T-helper 1 cell treated with Interleukin-12 subunit alpha and Interleukin-12 subunit beta and Interleukin-4 antibody, amounts not matched to agents 30 ng/mL and 1 ng/mL, for 36 hours (primary cell): ENCODE data around the gene CASKIN1. TPM values are rescaled to one million over a fixed set of nuclear protein-coding genes. Genes with fewer than 3 reads are reported as not detected.

Source experiments
- intact Hi-C: fragments of 100-400 bp; cut with micrococcal nuclease; formaldehyde crosslinking; loops from one replicate; pipeline ENCODE4 v1.15.1; 2024
- total RNA-seq: library from RNA; stranded (reverse); gene quantifications from 2 replicates; pipeline ENCODE4 v1.2.3, GENCODE V29; 2022

The CASKIN1 gene
- total RNA-seq, 1 donor from 2014 or later = 0.05 TPM

DNA sequence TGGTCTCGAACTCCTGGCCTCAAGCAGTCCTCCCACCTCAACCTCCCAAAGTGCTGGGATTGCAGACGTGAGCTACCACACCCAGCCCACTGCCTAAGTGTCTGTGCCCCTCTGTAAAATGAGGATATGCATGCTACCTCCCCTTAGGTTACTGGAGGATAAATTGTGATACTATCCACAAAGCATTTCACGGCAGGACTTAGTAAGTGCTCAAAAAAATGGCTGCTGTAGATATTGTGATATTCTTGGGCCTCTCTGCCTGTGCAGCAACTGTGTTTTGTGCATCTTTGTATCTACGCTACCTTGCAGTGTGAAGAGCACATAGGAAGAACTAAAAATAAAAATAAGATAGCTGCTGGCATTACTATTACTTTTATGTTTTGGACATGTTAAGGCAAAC, 1.9 kb upstream of the CASKIN1 start:
- intact Hi-C loops = no loop called here

DNA sequence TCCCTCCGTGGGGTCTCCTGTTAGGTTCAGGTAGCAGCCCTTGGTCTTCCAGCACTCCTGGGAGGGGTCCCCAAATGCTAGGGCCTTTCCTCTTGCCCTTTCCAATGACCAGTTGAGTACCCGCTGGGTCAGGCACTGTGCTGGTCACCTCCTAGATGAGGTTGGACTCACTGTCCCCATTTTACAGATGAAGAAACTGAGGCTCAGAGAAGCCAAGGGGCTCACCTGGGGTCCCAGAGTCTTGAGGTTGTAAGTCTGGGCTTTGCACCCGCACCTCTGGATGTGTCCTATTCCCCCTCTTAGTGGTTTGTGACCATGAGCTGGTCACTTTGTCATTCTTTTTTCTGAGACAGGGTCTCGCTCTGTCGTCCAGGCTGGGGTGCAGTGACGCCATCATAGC, 1.4 kb upstream of the CASKIN1 start:
- intact Hi-C loops = no loop called here

DNA sequence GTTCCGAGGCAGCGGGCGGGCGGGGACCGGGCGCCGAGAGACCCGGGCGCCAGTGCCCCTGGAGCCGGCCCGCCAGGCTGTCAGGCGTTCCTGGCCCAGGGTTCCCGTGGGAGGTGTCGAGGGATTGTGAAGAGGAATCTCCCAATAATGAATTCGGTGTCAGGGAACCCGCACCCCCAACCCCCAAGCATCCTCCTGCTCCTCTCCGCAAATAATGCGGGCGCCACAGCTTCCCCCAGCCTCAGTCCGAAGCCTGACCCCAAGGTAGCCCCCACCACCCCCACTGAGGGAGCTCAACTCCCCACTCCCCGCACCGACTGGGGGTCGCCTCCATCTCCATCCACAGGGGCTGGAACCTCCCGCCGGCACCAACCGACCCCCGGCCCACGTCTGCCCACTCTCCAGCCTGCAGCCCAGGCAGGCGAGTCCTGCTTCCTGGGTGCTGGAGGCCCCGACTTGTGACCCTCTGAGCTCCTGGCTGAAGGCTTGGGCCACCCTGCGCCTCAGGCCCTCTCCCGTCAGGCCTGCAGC, 641 bp upstream of the CASKIN1 start:
- intact Hi-C loops = no loop called here

DNA sequence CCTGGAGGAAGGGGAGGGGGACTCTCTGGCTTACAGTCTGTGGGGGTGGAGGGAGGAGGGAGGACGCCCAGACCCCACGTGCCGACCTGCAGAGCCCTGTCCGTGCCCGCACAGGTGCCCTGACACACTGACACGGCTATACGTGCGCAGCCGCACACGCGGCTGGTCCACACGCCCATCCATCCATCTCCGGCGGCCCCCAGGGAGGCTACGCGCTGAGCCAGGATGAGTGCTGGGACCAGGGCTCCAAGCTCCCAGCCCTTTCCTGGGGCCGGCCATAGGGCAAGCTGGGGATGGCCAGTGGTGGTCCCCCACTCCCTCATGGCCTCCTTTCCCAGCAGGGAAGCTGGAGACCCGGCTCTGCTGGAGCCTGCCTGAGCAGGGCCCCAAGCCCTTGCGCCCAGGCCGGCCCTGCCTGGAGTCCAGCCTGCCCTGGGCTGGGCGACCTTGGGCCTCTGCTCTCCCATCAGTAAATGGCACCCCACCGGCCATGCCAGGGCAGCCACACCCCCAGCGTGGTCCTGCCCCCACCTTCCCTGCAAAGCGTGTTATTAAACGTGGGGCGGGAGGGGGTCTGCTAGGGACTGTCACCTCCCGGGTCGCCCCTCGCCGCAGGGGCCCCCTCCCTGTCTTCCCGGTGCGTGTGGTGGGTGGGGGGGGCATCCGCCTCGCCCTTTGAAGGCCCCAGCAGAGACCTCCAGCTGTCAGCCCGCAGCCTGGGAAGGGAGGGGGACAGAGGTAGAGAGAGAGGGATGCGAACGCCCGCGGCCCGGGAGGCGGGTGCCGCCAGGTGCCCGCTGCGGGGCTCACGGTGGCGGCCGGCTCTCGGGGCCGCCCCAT, 863 bp downstream of the CASKIN1 start:
- intact Hi-C loops = loop anchor here (1.0 kb wide), 2 partner anchors 56 to 306 kb away; partner anchors contain the start of gene ECI1

DNA sequence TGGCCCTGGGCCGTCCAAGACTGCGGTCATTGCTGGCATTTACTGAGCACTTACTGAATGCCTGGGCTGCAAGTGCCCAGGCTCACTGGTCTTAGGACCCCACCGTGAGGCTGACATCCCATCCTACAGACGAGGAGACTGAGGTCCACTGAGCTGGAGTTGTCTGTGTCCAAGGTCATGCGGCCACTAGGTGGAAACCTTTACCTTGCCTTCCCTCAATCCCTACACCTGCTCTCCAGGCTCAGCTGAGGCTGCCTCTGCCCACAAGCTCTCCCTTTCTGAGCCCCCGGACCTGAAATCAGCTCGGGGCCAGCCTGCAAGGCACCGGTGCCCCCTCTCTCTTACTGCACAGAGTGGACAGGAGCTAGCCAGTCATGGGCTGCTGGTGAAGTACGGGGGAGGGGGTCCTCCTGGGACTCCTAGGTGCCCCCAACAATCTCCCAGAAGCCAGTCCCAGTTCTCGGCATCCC, 1.5 kb downstream of the CASKIN1 start:
- intact Hi-C loops = loop anchor here (1.0 to 5.0 kb wide), 3 partner anchors 56 to 306 kb away; partner anchors contain the start of genes CCNF and ECI1

DNA sequence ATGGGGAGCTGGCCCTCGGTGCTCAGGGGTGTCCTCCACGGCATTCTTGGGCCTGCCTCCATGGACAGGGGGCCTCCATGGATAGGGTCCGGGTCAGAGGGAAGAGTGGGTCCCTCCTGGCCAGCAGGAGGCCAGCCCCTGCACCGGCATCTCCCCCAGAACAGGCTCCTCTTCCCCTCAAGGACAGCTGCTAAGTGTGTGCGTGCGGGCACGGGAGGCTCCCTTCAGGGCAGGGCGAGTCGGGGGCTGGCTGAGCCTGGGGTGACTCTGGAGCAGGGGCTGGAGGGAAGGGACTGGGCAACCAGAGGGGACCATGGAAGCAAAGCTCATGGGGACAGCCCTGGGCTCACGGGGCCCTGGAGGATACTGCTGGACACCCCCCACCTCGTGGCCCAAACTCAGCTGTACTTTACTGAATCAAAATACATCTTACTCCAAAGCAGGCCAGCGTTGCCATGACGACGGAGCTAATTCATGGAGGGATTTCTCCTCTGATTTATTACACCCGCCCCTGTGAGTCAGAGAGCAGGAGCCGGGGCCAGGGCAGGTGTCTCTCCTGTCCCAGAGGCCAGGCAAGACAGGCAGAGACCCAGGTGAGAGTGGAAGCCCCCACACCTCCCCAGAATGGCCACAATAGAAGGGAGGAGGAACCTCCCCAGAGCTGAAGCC, 2.1 kb downstream of the CASKIN1 start:
- intact Hi-C loops = loop anchor here (5.0 kb wide), 1 partner anchor 233 kb away; the partner anchor contains the start of gene CCNF

DNA sequence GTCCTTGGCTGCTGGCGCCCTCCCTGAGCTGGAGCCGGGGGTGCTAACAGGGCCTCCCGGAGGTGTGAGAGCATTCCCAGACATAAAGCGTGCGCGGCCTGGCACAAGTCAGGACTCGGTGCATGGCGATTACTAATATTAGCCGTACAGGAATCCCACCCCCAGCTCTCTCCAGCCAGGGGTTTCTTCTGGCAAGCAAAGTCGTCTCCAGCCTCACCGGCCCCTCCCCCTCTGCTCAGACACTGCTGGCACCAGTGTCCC, 5.0 kb downstream of the CASKIN1 start:
- intact Hi-C loops = loop anchor here (5.0 kb wide), 1 partner anchor 236 kb away; the partner anchor contains the start of gene CCNF

DNA sequence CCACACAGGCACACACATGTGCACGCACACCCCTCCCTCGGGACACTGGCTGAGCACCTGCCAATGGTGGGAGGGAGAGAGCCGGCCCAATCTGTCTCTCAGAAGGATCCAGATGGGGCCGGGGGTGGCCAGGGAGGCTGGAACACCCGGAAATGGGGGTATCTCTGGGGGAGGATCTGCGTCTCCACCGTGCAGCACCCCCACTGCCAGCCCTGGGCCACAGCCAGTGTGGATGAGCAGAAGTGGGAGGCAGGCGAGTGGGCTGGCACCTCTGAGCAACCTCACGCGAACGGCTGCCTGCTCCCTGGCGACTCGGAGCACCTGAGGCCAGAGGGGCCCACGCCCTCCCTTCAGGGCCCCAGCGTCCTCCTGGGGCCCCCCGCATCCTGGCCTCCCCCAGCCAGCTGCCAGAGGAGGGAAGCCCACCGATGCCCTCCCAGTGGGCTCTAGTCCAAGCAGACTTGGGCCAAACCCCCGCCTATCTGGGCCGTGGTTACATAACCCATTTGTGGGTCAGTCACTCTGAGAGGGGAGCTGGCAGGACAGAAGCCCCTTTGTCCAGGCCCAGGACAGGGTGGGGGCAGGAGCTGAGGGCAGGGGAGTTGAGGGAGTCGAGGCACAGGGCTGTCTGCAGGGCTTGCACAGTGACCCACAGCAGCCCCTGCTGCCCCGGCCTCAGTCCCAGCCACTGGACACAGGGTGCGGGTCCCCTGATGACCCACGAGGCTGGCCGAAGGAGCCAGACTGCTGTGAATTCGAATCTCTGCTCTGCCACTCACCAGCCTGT, 5.6 kb downstream of the CASKIN1 start:
- intact Hi-C loops = loop anchor here (5.0 kb wide), 1 partner anchor 236 kb away; the partner anchor contains the start of gene CCNF

DNA sequence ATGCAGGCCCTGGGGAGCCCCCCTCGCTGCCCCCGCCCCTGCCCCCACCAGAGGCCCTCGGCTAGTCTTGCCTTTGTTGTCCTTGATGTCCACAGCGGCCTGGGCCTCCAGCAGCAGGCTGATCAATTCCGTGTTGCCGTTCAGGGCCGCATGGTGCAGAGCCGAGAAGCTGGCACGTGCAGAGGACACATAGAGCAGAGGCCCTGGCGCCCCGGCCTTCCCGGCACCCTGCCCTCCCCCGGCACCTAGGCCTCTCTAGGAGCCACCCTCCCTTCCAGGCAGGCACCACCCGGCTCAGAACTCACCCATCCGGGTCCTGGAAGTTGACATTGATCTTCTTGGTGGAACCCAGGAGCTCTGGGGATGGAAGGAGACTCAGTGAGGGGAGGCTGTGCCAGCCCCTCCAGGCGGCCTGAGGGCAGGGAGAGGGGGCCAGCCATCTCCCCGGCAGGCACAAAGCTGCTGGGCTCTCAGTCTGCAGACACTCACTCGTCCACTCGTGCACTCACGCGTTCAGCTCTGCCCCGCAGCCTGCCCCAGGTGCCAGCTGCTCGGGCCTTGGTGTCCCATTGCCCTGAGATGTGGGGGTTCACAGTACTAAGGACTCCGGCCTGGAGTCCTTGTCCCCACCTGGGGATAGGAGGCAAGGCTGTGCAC, 6.3 kb downstream of the CASKIN1 start:
- intact Hi-C loops = loop anchor here (5.0 kb wide), 1 partner anchor 237 kb away; the partner anchor contains the start of gene CCNF

DNA sequence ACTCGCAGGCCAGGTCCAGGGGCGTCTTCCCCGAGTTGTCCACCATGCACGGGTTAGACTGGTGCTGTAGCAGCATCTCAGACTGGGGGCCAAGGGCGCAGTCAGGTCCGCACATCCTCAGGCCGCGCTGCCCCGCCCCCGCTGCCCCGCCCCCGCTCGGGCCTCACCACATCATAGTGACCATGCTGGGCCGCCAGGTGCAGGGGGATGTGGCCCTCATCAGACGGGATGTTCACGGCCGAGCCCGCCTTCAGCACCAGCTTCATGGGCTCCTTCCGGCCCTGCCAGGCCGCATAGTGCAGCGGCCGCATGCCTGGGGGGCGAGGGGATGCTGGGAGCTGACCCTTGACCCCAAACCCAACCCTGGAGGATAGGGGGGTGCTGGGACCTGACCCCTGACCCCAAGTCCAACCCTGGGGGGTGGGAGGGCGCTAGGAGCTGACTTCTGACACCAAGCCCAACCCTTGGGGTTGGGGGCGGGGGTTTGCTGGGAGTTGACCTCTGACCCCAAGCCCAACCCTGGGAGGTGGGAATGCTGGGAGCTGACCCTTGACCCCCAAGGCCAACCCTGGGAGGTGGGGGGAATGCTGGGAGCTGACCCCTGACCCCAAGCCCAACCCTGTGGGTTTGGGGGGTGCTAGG, 7.0 kb downstream of the CASKIN1 start:
- intact Hi-C loops = no loop called here

DNA sequence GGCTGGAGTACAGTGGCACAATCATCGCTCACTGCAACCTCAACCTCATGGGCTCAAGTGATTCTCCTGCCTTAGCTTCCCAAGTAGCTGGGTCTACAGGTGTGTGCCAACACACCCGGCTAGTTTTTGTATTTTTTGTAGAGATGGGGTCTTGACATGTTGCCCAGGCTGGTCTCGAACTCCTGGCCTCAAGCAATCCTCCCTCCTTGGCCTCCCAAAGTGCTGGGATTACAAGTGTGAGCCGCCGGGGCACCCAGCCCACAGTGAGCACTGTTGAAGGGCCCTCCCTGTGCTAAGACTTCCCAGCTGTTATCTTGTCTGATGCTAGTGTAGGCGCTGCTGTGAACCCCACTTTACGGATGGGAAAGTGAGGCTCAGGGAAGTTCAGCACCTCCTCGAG, 8.0 kb downstream of the CASKIN1 start:
- intact Hi-C loops = no loop called here

DNA sequence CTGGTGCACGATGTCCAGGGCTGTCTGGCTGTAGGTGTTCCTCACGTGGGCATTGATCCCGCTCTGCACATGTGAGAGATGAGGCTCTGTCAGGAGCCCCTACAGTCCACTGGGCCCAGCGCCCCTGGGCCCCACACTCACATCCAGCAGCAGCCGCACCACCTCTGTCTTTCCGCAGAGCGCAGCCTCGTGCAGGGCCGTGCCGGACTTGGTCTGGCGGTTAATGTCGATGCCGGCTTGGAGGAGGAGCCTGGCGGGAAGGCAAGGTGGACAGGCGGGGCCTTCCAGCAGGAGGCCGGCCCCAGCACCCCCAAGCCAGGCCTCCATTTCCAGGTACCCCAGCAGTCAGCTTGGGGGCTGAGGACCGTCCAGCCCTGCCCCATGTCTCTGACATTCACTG, 9.2 kb downstream of the CASKIN1 start:
- intact Hi-C loops = no loop called here

DNA sequence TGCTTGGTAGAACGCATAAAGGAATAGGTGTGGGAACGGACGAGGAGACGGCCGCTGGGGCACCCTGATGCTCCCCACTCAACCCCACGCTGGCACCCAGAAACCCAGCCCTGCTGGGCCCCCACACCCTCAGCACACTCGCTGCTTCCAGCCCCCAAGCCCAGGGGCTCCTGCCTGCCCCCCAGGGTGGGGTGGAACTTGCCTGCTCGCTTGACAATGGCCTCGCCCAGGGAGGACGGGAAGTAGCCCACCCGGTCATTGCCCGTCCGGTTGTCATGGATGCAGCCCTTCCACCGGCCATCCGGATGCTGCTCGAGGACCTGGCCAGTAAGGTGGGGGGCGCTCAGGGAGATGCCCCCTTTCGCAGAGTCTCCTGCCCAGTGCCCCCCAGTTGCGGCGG, 9.9 kb downstream of the CASKIN1 start:
- intact Hi-C loops = no loop called here

DNA sequence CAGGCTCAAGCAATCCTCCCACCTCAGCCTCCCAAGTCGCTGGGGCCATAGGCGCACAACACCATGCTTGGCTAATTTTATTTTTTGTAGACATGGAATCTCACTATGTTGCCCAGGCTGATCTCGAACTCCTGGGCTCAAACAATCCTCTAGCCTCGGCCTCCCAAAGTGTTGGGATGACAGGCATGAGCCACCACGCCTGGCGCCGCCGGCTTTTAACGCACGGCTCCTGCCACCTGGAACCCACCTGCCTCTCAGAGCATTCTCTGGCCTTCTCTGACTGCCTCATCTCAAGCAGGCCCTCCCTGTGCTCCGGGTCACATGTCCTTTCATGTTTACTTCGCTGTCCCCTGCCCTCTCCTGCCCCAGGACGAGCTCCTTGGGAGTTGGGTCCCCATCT, 10.3 kb downstream of the CASKIN1 start:
- intact Hi-C loops = no loop called here

DNA sequence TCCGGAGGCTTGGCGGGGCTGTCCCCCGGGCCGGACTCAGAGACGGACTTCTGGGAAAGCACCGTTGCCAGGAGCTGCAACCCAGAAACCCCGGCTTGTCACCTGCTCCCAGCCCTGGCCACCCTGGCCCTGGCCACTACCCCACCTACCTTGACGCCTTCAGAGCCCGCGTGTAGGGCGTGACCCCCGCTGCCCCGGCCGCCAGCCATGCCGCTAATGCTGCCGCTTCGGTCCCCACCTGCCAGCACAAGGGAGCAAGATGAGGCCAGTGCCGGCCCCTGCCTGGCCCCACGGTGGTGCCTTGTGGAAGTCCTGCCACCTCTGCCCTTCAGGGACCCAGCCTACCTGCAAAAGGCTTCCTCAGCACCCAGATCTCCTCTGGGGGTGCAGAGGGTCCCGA, 11.4 kb downstream of the CASKIN1 start:
- intact Hi-C loops = no loop called here

DNA sequence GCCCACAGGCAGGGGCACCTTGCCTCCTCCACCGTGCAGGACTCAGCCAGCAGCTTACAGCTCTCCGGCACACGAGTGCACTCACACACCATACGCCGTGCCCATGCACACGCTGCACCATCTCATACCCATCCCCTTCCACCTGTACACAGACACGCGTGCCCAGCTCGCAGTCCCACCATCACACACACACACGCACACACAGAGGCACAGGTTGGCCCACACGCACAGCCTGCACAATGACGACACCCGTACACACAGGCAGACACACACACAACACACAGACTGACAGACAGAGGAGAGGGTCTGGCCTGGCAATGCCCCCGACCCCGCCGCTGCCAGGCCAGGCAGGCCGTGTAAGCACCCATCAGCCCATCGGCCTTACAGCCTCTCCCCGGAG, 12.1 kb downstream of the CASKIN1 start:
- intact Hi-C loops = no loop called here

DNA sequence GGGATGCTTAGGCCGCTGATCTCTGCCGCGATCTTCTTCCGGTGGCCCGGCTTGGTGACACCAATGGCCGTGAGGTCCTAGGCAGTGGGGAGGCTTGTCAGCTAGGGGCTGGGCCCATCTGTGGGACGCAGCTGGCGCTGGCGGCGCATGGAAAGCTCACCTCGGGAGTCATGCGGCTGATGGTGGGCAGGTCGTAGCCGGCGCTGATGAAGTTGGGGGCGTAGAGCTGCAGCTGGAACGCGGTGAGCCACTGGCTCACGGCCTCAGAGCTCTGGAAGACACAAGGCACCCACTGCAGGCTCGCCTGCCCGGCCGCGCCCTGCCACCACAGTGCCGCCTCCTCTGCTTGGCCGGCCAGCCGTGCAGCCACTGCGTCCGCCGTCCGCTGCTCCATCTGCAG, 12.7 kb downstream of the CASKIN1 start:
- intact Hi-C loops = no loop called here

DNA sequence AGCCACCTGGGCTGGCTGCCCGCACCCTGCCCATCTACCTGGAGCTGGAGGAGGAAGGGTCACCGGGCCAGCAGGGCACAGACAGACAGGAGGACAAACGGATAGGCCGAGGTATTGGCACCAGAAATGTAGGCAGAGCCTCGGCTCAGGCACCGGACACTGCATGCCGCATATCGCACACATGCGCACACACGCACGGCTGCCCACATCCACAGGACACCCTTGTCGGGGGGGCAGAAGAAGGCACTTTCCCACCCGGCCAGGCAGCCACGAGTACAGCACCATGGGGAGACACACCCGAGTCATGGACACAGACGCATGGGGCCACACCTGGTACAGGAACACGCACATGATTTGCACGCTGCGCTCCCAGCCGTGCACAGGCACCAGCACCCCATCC, 14.5 kb downstream of the CASKIN1 start:
- intact Hi-C loops = no loop called here

DNA sequence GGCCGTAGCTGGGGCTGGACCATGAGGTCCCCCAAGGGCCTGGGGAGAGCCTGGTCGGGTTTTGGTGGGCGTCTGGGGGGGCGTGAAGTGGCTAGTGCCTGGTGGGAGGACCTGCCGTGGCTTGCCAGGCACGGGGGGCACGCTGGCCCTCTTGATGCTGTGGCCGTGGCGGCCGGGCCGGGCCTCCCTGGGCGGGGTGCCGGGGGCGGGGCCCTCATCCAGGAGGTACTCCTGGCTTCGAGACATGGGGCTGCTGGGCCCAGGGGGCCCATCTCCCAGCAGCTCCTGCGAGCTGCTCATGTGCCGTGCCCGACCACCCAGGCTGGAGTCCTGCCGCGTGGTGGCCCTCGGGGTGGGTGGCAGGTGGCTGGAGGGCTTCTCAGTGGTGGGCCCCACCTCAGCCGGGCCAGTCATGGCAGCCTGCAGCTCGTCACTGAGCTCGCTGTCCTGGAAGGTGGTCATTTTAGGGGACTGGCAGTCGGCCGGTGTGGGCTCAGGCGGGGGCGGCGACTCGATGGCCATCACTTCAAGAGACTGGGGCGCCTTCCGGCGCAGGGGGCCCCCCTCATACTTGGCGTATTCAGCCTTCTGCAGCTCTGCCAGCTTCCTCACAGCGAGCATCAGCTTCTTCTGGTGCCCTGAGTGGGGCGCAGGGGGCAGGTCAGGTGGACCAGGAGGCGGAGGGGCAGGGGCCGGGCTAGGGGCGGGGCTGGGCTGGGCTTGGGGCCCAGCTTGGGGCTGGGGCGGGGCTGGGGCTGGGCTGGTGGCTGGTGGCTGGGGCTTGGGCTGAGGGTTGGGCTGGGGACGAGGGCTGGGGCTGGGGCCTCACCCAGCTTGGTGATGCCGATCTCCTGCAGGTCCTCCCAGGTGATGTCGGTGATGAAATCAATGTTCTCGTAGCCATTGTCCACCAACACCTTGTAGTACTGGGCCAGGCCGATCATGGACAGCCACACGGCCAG, 15.2 kb downstream of the CASKIN1 start:
- intact Hi-C loops = no loop called here
